ENCODE results near the gene MECR. TPM values are rescaled to one million over a fixed set of nuclear protein-coding genes. Genes with fewer than 3 reads are reported as not detected.

Gene MECR
- total RNA-seq, 1 donor from 2014 or later: 13.7 TPM

- DNase-seq (ENCODE audit: low spot score) (no peak), ATAC-seq (no peak)
These were observed 25.7 kb upstream of the MECR start for GRCh38 chr1:29256394-29256793.

- DNase-seq (ENCODE audit: low spot score) (no peak), ATAC-seq (no peak)
These were observed 24.5 kb upstream of the MECR start for GRCh38 chr1:29255134-29255666.

GRCh38 chr1:29254346-29254745 is 23.6 kb upstream of the MECR start:
- ATAC-seq: no peak
- DNase-seq (ENCODE audit: low spot score): no peak

DNA sequence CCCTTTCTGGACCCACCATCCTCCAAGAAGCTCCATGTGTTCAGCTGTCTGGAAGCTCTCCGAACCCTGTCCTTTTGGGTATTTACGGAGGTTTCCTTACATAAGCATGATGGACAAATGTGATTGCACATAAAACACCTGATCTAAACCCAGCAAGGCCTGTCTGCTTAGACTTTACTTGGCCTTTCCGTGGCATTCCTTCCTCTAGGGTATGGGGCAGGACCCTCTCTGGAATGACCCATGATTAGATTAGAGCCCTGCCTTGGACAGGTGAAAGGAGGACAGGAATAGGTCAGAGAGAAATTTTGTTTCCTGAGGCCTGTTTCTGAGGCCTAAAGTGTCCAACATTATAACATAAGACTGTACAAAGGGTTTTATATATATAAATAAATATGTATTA is 22.4 kb upstream of the MECR start:
- DNase-seq (ENCODE audit: low spot score) (no peak), ATAC-seq (no peak)

GRCh38 chr1:29251164-29252124 is 20.7 kb upstream of the MECR start:
- DNase-seq (ENCODE audit: low spot score) (no peak), ATAC-seq (no peak)

- DNase-seq (ENCODE audit: low spot score) (no peak), ATAC-seq (no peak)
These were observed 19.3 kb upstream of the MECR start for GRCh38 chr1:29249951-29250581.

- no peak for DNase-seq (ENCODE audit: low spot score)
- ATAC-seq: no peak
These were observed 18.5 kb upstream of the MECR start for GRCh38 chr1:29249170-29249691.

GRCh38 chr1:29248409-29248808 is 17.7 kb upstream of the MECR start:
- DNase-seq (ENCODE audit: low spot score) (no peak), ATAC-seq (peak; percentile 73)

DNA sequence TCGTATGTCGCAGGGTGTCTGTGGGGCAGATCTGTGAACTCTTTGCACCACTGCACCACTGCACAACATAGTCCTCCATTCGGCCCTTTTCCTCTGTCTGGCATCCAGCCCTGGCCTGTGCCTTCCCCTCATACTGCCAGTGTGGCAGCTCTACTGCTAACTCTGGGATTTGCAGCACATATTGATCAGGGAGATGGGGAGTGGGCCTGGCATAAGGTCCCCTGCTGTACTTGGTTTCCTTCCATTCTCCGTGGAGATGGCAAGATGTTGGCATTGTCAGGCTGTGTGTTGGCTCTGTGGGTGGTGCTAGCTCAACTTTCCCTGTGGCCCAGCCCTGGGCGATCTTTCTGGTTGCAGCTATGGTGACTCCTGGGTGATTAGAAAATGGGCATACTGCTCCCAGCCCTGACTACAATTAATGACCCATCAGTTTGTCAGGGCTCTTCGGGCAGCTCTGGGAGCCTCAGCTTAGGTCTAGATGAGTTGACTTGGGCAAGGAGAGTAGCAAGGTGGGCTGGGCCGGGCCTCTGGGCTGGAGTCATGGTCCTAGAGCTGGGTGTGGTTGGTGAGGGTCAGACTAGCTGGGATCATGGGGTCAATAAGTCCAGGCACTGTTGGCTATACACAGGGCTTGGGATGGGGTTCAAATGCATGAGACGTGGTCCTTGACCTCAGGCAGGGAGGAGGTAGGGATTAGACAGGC is 17.0 kb upstream of the MECR start:
- DNase-seq (ENCODE audit: low spot score) (no peak), ATAC-seq (no peak)

- DNase-seq (ENCODE audit: low spot score) (no peak), ATAC-seq (no peak)
These were observed 16.3 kb upstream of the MECR start for GRCh38 chr1:29247044-29247443.

DNA sequence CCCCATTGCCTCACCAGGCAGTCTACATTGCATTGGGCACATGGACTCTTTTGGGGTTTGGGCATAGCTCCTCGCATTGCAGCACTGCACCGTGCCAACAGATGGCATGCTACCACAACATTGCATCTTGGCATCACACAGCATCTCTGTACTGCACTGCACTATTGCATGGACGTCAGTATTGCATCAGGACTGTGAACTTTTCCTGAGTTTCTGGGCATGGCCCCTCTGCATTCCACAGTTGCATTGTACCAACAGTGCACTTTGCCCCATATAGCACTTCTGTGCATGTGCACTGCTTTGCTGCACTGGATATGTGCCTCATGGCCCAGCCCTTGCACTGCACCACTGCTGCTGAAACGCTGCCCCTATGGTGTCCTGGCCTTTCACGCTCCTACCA is 15.1 kb upstream of the MECR start:
- ATAC-seq (peak; percentile 75), DNase-seq (ENCODE audit: low spot score) (peak; percentile 55)

GRCh38 chr1:29245261-29245660 is 14.5 kb upstream of the MECR start:
- DNase-seq (ENCODE audit: low spot score) (no peak), ATAC-seq (no peak)

- DNase-seq (ENCODE audit: low spot score): no peak
- no peak for ATAC-seq
These were observed 13.1 kb upstream of the MECR start for GRCh38 chr1:29243871-29244200.

GRCh38 chr1:29243023-29243870 is 12.5 kb upstream of the MECR start:
- DNase-seq (ENCODE audit: low spot score): no peak
- no peak for ATAC-seq

DNA sequence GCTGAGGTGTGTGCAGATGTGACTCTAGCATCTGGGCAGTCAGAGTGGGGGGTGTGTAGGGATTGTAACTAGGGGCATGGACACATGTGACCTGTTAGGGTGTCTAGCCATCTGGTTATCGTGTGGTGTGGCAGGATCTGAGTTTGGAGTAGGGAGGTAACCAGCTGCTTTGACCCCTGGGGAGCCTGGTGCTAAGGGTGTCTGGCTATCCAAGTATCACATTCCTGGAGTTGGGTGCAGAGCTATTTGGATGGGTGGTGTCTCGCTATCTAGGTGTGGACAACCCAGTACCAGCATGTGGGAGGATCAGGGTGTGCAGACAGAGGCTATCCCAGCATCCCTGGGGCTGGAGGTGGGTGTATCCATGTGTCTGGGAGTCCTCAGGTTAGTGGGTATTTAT is 10.3 kb upstream of the MECR start:
- ATAC-seq: no peak
- DNase-seq (ENCODE audit: low spot score): no peak

DNA sequence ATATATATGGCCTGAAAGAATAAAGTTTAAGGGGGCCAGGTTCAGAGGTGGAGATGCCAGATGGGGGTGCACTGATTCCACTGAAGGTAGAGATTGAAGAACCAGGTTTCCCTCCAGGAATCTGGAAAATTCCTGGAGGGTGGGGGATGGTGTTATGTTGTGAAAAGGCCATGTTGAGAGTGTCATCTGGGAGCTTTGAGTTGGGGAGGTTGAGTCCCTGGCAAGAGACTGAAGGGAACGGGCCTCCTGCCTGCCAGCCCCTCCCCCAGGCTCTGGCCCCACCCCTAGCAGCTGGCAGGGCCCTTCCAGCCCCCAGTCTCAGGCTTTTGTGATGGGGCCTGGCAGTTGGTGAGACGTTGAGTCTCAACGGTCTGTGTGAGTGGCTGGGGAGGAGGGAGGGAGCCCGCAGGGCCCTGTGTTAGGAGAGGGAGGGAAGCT is 9.7 kb upstream of the MECR start:
- DNase-seq (ENCODE audit: low spot score): no peak
- no peak for ATAC-seq

- DNase-seq (ENCODE audit: low spot score) (peak; percentile 49), ATAC-seq (peak; percentile 1)
These were observed 8.4 kb upstream of the MECR start for GRCh38 chr1:29239142-29239541.

DNA sequence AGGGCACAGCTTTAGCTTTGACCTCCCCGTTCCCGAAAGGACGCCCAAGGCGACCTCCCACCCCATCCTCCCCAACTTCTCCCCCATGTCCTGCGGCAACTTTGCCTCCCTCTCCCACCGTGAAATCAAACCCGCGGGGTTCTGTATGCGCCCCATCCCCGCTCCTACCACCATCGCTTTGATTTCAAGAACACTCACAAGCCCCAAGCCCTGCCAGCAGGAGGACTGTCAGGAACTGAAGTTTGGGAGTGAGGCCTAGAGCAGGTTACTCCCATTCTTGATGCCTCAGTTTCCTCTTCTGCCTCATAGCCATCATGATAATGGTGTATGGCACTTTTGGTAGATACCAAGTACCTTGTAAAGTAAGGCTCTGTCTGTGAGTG is 7.9 kb upstream of the MECR start:
- ATAC-seq (no peak), DNase-seq (ENCODE audit: low spot score) (no peak)

GRCh38 chr1:29237852-29238619 is 7.3 kb upstream of the MECR start:
- DNase-seq (ENCODE audit: low spot score) (peak; percentile 81), ATAC-seq (peak; percentile 60)
